AG10803 (cell line): ENCODE data around the gene NDUFB10.

Experiments used
- DNase-seq: peaks from one replicate; pipeline ENCODE4 v3.0.0; 2010; ENCODE audit warnings: low read depth
- H3K4me3 ChIP-seq: 2 replicates; pipeline ENCODE4 v1.5.1; 2011; ENCODE audit warnings: mild to moderate bottlenecking, low read length, control low read depth
- CTCF ChIP-seq: conservative IDR thresholded peaks from 2 replicates; pipeline ENCODE4 v1.5.1; 2011; ENCODE audit warnings: mild to moderate bottlenecking, low read length, control low read depth, inconsistent platforms

The NDUFB10 gene

GRCh38 chr16:1989209-1990100 is 30.1 kb downstream of the NDUFB10 start, which contains the start of gene SYNGR3:
Gene SYNGR3, plus strand, starts transcription at chr16:1989970. Its CDS starts 133 bp downstream, at chr16:1990103.
- H3K4me3 ChIP-seq = no peak within 1 kb of the TSS; the same call in 1 of the 2 replicates
- no peak for DNase-seq
- TF ChIP-seq CTCF = no peak

GRCh38 chr16:1990101-1990350 is 30.7 kb downstream of the NDUFB10 start:
- no peak for TF ChIP-seq CTCF
- DNase-seq = no peak
- H3K4me3 ChIP-seq = no peak overlapping the region

GRCh38 chr16:1990351-1991134 is 31.2 kb downstream of the NDUFB10 start:
- DNase-seq = no peak
- TF ChIP-seq CTCF = no peak
- no peak overlapping the region; the same call in 1 of the 2 replicates for H3K4me3 ChIP-seq

DNA sequence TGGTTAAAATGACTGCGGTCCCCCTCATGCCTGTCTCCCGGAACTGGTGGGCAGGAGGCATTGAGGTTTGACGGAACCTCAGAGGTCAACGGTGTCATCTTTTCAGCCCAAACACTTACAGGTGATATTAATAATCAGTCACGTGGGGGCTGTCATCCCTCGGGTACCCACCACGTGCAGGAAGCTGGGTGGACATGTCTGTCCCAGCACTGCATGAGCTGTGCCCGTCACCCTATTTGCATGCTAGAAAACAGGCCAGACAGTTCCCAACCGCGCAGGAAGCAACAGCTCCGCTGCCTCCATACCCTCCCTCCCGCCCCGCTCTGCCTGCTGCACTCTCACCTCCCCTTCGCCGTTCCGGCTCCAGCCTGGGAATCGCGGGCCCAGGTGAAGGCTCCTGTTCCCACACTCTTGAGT is 31.8 kb downstream of the NDUFB10 start:
- no peak for TF ChIP-seq CTCF
- no peak for DNase-seq
- H3K4me3 ChIP-seq = no peak overlapping the region

GRCh38 chr16:1991588-1991947 is 32.2 kb downstream of the NDUFB10 start:
- no peak for TF ChIP-seq CTCF
- DNase-seq = no peak
- H3K4me3 ChIP-seq = peak overlapping the region; percentile 44

- peak; percentile 77 for DNase-seq
Observed at GRCh38 chr16:1991948-1992703, 32.8 kb downstream of the NDUFB10 start.

More at GRCh38 chr16:1991948-1992703, 32.8 kb downstream of the NDUFB10 start:
- TF ChIP-seq CTCF = no peak
- peak overlapping the region; percentile 44 for H3K4me3 ChIP-seq
